Loucy (cell line): ENCODE measurements around the gene NDUFC2.

Experiments used
- H2AFZ ChIP-seq: fragments of 200-600 bp; sonication (generic); 2 replicates; pipeline ENCODE4 v1.6.0; 2016; ENCODE audit warnings: antibody characterized with exemption, mild to moderate bottlenecking, low read length, moderate library complexity
- H3F3A ChIP-seq: fragments of 200-600 bp; 2 replicates; pipeline ENCODE4 v1.6.0; 2016; ENCODE audit warnings: antibody characterized with exemption, low read depth, mild to moderate bottlenecking
- H3K27me3 ChIP-seq: fragments of 200-600 bp; sonication (generic); 2 replicates; pipeline ENCODE4 v1.6.1; 2014; ENCODE audit warnings: low read length, mild to moderate bottlenecking; ENCODE audit not compliant: insufficient read depth, poor library complexity, severe bottlenecking
- H3K36me3 ChIP-seq: fragments of 200-600 bp; sonication (generic); 2 replicates; pipeline ENCODE4 v1.6.1; 2016; ENCODE audit warnings: low read length; ENCODE audit not compliant: insufficient read depth
- H3K4me1 ChIP-seq: fragments of 200-600 bp; sonication (generic); 2 replicates; pipeline ENCODE4 v1.5.1; 2014; ENCODE audit warnings: low read length, mild to moderate bottlenecking; ENCODE audit not compliant: insufficient read depth, poor library complexity, severe bottlenecking
- H3K4me2 ChIP-seq: fragments of 200-600 bp; sonication (generic); 2 replicates; pipeline ENCODE4 v1.6.0; 2014; ENCODE audit warnings: antibody characterized with exemption, low read length, low read depth, mild to moderate bottlenecking; ENCODE audit not compliant: poor library complexity, severe bottlenecking
- H3K4me3 ChIP-seq: fragments of 200-600 bp; sonication (generic); 2 replicates; pipeline ENCODE4 v1.5.1; 2014; ENCODE audit warnings: low read length, mild to moderate bottlenecking, mixed read lengths; ENCODE audit not compliant: poor library complexity, severe bottlenecking
- H3K79me2 ChIP-seq: fragments of 200-600 bp; sonication (generic); 2 replicates; pipeline ENCODE4 v1.6.1; 2014; ENCODE audit warnings: low read length; ENCODE audit not compliant: insufficient read depth
- H3K9ac ChIP-seq: fragments of 200-600 bp; sonication (generic); 2 replicates; pipeline ENCODE4 v1.6.0; 2014; ENCODE audit warnings: mild to moderate bottlenecking, low read depth, low read length, moderate library complexity; ENCODE audit not compliant: poor library complexity, severe bottlenecking
- H3K9me2 ChIP-seq: fragments of 200-600 bp; sonication (generic); replicated peaks from 2 replicates; pipeline ENCODE4 v1.6.1; 2016; ENCODE audit warnings: low read depth, low read length, mixed read lengths
- H3K9me3 ChIP-seq: fragments of 200-600 bp; sonication (generic); 2 replicates; pipeline ENCODE4 v1.6.1; 2014; ENCODE audit warnings: mild to moderate bottlenecking, antibody characterized with exemption, low read length, low read depth; ENCODE audit not compliant: insufficient read depth
- H4K20me1 ChIP-seq: fragments of 200-600 bp; sonication (generic); 2 replicates; pipeline ENCODE4 v1.6.0; 2014; ENCODE audit warnings: antibody characterized with exemption, low read length, mild to moderate bottlenecking; ENCODE audit not compliant: insufficient read depth, poor library complexity, severe bottlenecking
- CTCF ChIP-seq: fragments of 200-600 bp; sonication (generic); conservative IDR thresholded peaks from 2 replicates; pipeline ENCODE4 v1.5.1; 2014; ENCODE audit warnings: mild to moderate bottlenecking, antibody characterized with exemption, low read length
- EZH2phosphoT487 ChIP-seq: fragments of 200-600 bp; IDR thresholded peaks from 2 replicates; pipeline ENCODE4 v1.6.1; 2018; ENCODE audit warnings: antibody characterized with exemption, mild to moderate bottlenecking, moderate library complexity, borderline replicate concordance

The NDUFC2 gene

GRCh38 chr11:78074756-78075155, 4.9 kb downstream of the NDUFC2 start:
- peaks cover 95% of the 10 kb centered on the region for H3K79me2 ChIP-seq
- no peaks in the 10 kb centered on the region for H3K9me2 ChIP-seq
- H3K9me3 ChIP-seq = no peaks in the 10 kb centered on the region
- H3F3A ChIP-seq = no peaks in the 10 kb centered on the region
- TF ChIP-seq CTCF = no peak
- no peak for TF ChIP-seq EZH2phosphoT487
- H2AFZ ChIP-seq = no peak overlapping the region
- peaks cover 65% of the 10 kb centered on the region for H4K20me1 ChIP-seq
- no peaks in the 10 kb centered on the region for H3K27me3 ChIP-seq
- H3K9ac ChIP-seq = peak overlapping the region; percentile 13
- H3K4me2 ChIP-seq = peak overlapping the region; percentile 94
- peaks cover 30% of the 10 kb centered on the region; the same call in 1 of the 2 replicates for H3K36me3 ChIP-seq
- peaks cover 43% of the 10 kb centered on the region for H3K4me1 ChIP-seq
- H3K4me3 ChIP-seq = peak overlapping the region; percentile 92

GRCh38 chr11:78072455-78072854, 7.2 kb downstream of the NDUFC2 start:
- Histone ChIP-seq H3K9me2 (no peaks in the 10 kb centered on the region), H3K79me2 (peaks cover 78% of the 10 kb centered on the region), H3K4me2 (peak overlapping the region; percentile 0), H3F3A (no peaks in the 10 kb centered on the region), H2AFZ (no peak overlapping the region), H3K4me3 (no peak overlapping the region), H4K20me1 (peaks cover 50% of the 10 kb centered on the region), H3K9me3 (no peaks in the 10 kb centered on the region), H3K27me3 (no peaks in the 10 kb centered on the region), H3K36me3 (peaks cover 49% of the 10 kb centered on the region; the same call in 1 of the 2 replicates), H3K9ac (no peak overlapping the region), H3K4me1 (peaks cover 33% of the 10 kb centered on the region)
- TF ChIP-seq EZH2phosphoT487 = no peak

GRCh38 chr11:78071717-78072116, 7.9 kb downstream of the NDUFC2 start:
- H3K4me3 ChIP-seq = no peak overlapping the region
- no peaks in the 10 kb centered on the region for H3K27me3 ChIP-seq
- H3K9me2 ChIP-seq = no peaks in the 10 kb centered on the region
- peaks cover 52% of the 10 kb centered on the region; the same call in 1 of the 2 replicates for H3K36me3 ChIP-seq
- H3K4me2 ChIP-seq = peak overlapping the region; percentile 31
- no peak for TF ChIP-seq EZH2phosphoT487
- no peak for TF ChIP-seq CTCF
- H3K9ac ChIP-seq = no peak overlapping the region
- no peak overlapping the region for H2AFZ ChIP-seq
- peaks cover 44% of the 10 kb centered on the region for H4K20me1 ChIP-seq
- H3F3A ChIP-seq = no peaks in the 10 kb centered on the region
- peaks cover 70% of the 10 kb centered on the region for H3K79me2 ChIP-seq
- peaks cover 26% of the 10 kb centered on the region for H3K4me1 ChIP-seq
- no peaks in the 10 kb centered on the region for H3K9me3 ChIP-seq

- Histone ChIP-seq H3K27me3 (no peaks in the 10 kb centered on the region), H3F3A (no peaks in the 10 kb centered on the region), H3K9ac (no peak overlapping the region), H3K4me2 (no peak overlapping the region), H3K9me2 (no peaks in the 10 kb centered on the region), H3K36me3 (peaks cover 52% of the 10 kb centered on the region; the same call in 1 of the 2 replicates), H4K20me1 (peaks cover 34% of the 10 kb centered on the region), H3K9me3 (no peaks in the 10 kb centered on the region), H3K4me1 (peaks cover 17% of the 10 kb centered on the region), H2AFZ (no peak overlapping the region), H3K4me3 (no peak overlapping the region), H3K79me2 (peaks cover 59% of the 10 kb centered on the region)
- TF ChIP-seq EZH2phosphoT487 (no peak), CTCF (no peak)
Measured at GRCh38 chr11:78070621-78071020, 9.0 kb downstream of the NDUFC2 start.
